GM10266 (cell line): ENCODE results near the gene GALT.

Source experiments
- DNase-seq: peaks from one replicate; pipeline ENCODE4 v3.0.0; 2012; ENCODE audit errors: extremely low spot score
- TF ChIP-seq, protein P1 (sequence below): IDR thresholded peaks from 2 replicates; pipeline ENCODE4 v1.5.1; 2012; ENCODE audit warnings: mild to moderate bottlenecking, low read depth; ENCODE audit not compliant: control insufficient read depth, insufficient read depth; ENCODE audit errors: missing control alignments

Gene GALT

DNA sequence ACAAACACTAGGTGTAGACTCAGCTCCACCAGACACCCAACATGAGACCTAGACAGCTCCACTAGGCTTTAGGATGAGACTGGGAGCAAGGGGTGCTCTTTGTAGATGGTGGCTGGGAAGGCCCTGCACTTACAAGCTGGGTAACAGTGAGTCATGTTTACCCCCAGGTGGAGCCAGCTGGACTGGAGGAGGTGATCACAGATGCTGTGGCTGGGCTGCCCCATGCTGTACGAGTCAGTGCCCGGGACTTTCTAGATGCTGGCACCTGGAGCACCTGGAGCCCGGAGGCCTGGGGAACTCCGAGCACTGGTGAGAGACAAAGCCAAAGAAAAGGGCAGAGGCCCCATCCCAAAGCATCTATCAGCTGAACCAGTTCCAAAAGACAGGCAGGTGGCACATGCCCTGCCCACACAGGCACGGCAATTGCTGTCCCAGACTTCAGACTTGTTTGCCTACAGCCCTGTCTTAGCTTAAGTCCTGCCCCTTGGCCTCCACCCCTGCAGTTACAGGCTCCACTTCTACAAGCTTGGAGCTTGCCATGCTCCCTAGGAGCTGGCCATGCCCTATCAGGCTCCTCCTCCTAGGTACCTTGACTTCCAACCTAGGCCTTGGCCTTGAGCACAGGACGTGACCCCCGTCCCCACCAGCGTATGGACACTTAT lies 13.2 kb downstream of the GALT start:
- no peak for DNase-seq
- TF ChIP-seq, protein P1, sequence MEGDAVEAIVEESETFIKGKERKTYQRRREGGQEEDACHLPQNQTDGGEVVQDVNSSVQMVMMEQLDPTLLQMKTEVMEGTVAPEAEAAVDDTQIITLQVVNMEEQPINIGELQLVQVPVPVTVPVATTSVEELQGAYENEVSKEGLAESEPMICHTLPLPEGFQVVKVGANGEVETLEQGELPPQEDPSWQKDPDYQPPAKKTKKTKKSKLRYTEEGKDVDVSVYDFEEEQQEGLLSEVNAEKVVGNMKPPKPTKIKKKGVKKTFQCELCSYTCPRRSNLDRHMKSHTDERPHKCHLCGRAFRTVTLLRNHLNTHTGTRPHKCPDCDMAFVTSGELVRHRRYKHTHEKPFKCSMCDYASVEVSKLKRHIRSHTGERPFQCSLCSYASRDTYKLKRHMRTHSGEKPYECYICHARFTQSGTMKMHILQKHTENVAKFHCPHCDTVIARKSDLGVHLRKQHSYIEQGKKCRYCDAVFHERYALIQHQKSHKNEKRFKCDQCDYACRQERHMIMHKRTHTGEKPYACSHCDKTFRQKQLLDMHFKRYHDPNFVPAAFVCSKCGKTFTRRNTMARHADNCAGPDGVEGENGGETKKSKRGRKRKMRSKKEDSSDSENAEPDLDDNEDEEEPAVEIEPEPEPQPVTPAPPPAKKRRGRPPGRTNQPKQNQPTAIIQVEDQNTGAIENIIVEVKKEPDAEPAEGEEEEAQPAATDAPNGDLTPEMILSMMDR: no peak

DNA sequence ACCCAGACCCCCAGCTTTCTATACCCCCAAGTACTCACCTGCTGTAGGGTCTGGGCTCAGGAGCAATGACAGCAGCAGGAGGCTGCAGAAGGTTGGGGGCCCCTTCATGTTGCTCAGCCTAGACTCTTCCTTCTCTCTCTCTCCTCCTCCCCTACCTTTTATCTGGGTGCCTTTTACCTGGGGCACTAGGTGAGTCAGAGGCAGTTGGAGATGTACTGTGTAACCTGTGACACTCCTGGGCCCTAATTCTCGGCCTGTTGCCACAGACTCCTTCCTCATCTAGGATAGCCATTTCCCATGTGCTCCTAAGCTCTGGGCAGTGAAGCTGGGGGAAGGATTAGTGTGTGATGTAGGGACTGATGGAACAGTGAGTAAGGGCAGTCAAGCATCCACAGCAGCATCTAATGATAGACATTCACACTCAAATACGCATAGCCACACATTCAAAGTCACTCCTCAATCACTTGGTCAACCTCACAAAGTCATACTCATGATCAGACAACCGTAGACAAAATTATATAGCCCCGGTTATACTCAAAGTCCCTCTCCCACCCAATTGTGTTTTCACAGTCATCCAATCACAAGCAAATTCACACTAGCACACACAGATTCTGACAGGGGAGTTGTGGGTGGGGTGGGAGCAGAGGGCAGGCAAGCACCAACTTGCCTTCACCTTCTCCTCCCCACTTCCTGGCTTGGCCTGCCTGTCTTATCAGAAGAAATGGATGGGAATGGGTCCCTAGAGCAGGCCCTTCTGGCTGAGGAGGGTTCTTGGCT lies 16.2 kb downstream of the GALT start, which contains the start of gene CCL27:
TSS of gene CCL27 (minus strand) at position 132 of the 777 bp plus-strand sequence. CDS start at position 108, 24 bp downstream.
- TF ChIP-seq, protein P1: no peak

DNA sequence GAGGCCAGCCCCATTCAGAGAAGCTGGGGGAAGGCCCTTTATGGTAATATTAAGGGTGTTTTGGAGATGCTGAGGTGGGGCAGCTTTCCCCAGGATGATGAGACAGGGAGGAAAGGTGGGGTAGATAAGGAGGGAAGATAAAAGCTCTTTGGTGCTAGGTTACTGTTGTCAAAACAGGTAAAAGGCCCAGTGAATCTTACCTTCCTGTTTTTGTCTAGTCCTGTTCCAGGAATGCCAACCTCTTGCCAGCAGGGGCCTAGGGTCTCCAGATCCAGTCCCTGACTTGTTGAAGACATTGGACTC lies 16.8 kb downstream of the GALT start:
- DNase-seq: no peak
- TF ChIP-seq, protein P1: no peak

More for the DNA sequence above, 16.2 kb downstream of the GALT start, which contains the start of gene CCL27:
- DNase-seq: no peak

DNA sequence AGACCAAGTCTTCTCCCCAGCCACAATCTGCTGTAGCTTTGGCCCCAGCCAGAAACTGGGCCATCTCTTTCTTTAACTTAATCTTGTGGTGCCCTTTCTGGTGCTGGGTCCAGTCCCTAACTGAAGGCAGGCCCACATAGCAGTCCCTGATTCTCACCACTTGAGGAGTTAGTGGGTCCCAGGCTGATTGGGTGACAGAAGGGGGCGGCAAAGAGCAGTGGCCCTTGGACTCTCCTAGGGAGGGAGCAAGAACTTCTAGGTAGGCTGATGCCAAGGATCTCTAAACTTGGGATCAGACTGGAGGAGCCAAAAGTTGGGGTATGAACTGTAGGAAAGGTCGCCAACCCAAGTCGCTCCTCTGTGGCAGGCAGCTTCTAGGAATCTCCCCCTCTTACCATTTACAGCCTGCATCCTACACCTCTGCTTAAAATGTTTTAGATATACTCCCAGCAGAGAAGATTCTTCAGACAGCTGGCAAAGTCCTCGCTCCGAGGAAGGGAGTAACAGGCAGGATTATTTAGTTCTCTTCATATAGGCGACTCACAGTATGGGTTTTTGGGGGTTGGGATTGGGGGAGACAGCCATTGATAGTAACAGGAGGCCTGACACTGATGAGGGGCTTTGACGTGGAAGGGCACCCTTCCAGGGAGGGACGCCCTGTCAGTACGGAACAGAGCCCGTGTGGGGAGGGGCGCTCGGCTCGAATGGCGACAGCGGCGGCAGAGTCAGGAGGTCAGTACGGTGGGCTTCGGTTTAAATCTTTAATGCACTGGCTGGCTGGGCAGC lies 18.0 kb downstream of the GALT start:
- peak; percentile 79 for DNase-seq
- TF ChIP-seq, protein P1: peak; percentile 85

DNA sequence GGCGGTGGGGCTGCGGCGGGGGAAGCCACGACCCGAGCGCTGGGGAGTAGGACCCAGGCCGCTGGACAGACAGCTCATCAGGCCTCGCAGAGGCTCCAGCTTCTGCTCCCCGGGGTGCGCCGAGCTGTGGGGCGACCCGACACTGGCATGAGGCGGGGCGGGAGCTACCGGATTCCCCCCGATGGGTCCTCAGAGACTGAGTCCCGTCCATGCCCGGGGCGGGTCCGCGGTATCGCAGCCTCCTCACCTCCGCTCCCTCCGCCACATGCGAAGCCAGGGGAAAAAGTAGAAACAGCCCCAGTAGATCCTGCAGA lies 18.5 kb downstream of the GALT start:
- no peak for DNase-seq
- TF ChIP-seq, protein P1: no peak

DNA sequence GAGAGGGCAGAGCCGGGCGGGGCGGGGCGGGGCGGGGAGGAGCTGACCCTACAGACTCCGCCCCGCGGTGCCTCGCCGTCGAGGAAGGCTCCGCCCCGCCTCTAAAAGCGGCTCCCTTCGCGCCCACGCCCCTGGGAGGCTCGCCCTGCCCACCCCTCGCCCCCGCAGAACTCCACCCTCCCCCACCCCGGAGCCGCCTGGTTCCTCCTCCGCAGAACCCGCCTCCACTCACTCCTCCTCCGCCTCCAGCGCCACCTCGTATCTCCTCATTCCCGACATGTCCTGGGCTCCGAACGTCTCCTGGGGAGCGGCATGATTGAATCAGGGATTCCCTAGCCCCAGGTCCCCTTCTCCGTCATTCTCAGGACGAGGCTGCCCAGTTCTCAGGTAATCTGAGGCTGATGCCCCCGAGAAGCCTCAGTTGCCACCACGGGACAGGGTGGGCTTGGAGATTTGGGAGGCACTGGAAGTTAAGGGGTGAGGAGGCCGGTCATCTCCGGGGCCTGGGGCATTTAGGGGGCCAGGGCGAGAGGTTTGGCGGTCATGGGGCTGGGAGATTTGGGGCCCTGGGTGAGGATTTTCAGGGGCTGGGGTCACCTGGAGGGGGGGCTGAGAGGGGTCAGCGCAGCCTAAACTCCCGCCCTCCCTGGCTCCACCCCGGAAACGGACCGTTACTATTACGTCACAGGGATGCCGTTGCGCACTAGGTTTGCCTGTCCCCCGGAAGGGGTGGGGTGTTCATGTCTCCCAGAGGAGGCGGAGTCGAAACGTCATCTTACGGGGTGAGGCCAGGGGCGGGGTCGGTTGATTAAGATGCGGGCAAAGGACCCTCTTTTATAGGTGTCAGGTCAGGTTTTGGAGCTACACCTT lies 19.1 kb downstream of the GALT start:
- TF ChIP-seq, protein P1: no peak
- DNase-seq: peak; percentile 88
